GM10248 (cell line): ENCODE data around the gene PDK2.

Source experiments
- CTCF ChIA-PET: fragments of 300-600 bp; sonication (Branson Sonifier 250); formaldehyde crosslinking; extraction: SDS; loops from one replicate; lab custom pipeline; 2021; ENCODE audit warnings: antibody characterized with exemption; lab: Yijun Ruan, JAX
- POLR2A ChIA-PET: fragments of 350-650 bp; sonication (Branson Sonifier 250); formaldehyde crosslinking; extraction: SDS; loops from one replicate; lab custom pipeline; 2020; ENCODE audit warnings: antibody characterized with exemption; lab: Yijun Ruan, JAX
- DNase-seq: peaks from one replicate; pipeline ENCODE4 v3.0.0; 2012; ENCODE audit errors: extremely low spot score
- CTCF ChIP-seq: IDR thresholded peaks from 2 replicates; pipeline ENCODE4 v1.5.1; 2012; ENCODE audit warnings: mild to moderate bottlenecking, low read depth; ENCODE audit errors: extremely low read depth, missing control alignments, control extremely low read depth

The PDK2 gene

GRCh38 chr17:50143461-50144176 lies 48.5 kb downstream of the PDK2 start:
- CTCF ChIA-PET: interaction anchor here (1.1 to 10.7 kb wide), 7 partner anchors 8 to 56 kb away, joined by 3 to 96 read pairs (median 7); no protein-coding TSS in a partner anchor
- POLR2A ChIA-PET: interaction anchor here (1.2 kb wide), 1 partner anchor 8 kb away, joined by 3 read pairs; no protein-coding TSS in a partner anchor
- no peak for DNase-seq
- no peak for TF ChIP-seq CTCF

GRCh38 chr17:50144355-50144754 lies 49.2 kb downstream of the PDK2 start:
- TF ChIP-seq CTCF: no peak
- no peak for DNase-seq
- POLR2A ChIA-PET: no interaction called here
- CTCF ChIA-PET: interaction anchor here (1.1 to 10.7 kb wide), 7 partner anchors 9 to 56 kb away, joined by 3 to 96 read pairs (median 5); no protein-coding TSS in a partner anchor

DNA sequence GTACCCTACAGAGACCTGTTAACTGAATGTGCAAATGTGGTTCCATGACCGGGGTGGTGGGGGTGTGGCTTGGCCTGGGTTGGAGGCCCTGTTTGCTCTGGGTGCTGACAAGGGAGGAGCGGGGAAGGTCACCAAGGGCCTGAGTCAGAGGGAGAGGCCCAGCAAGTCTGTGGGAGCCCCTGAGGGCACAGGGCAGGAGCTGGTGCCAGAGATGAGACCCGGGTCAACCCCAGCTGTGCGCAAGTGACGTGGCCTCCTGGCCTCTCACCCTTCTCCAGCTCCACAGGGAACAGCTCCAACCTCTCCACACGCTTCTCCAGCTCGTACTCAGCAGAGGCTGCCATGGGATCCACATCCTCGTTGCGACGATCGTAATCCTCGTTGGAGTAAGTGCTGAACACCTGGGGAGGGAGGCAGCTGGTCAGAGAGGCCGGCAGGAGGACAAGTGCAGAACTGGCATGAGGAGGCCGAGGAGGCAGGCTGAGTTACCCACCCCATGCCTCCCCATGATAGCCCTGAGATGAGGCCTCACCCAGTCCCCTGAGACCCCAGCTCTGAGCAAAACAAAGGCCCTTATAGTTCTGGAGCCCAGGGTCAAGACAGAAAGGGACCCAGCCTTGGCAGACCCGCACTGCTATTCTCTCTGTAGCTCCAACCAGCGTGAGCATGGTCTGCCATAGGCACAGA lies 49.8 kb downstream of the PDK2 start:
- CTCF ChIA-PET: interaction anchor here (1.1 to 10.7 kb wide), 8 partner anchors 9 to 51 kb away, joined by 3 to 96 read pairs (median 6); no protein-coding TSS in a partner anchor
- no peak for DNase-seq
- TF ChIP-seq CTCF: no peak
- POLR2A ChIA-PET: no interaction called here

- ChIA-PET POLR2A (interaction anchor here (0.7 kb wide), 1 partner anchor 15 kb away, joined by 5 read pairs; no protein-coding TSS in a partner anchor), CTCF (interaction anchor here (0.7 to 10.7 kb wide), 10 partner anchors 10 to 51 kb away, joined by 3 to 96 read pairs (median 4); partner anchors contain the start of gene SGCA)
- no peak for DNase-seq
- TF ChIP-seq CTCF: no peak
Measured at GRCh38 chr17:50145532-50146229, 50.5 kb downstream of the PDK2 start.

- no peak for TF ChIP-seq CTCF
- POLR2A ChIA-PET: interaction anchor here (0.7 kb wide), 1 partner anchor 15 kb away, joined by 5 read pairs; no protein-coding TSS in a partner anchor
- DNase-seq: no peak
- CTCF ChIA-PET: interaction anchor here (0.7 to 10.7 kb wide), 11 partner anchors 9 to 54 kb away, joined by 3 to 96 read pairs (median 3); partner anchors contain the start of gene SGCA
Measured at GRCh38 chr17:50146230-50146926, 51.2 kb downstream of the PDK2 start.
